Adrenal gland (tissue), 19 donors: ENCODE data around the gene FAM78B. TPM values are rescaled to one million over a fixed set of nuclear protein-coding genes. Genes with fewer than 3 reads are reported as not detected.

Experiments
- DNase-seq, 7 donors: peaks; one replicate each; pipeline ENCODE4 v3.0.0-alpha.2; 2019 to 2020
- H3K27ac ChIP-seq, 5 donors: fragments of 200-600 bp; sonication (generic) in 4 of 5; 1 replicate in 3 of 5; 2 replicates in 2 of 5; pipeline versions ENCODE4 v1.5.1 to v1.8.0; 2016 to 2020; ENCODE audit warnings: mild to moderate bottlenecking in 1 of 5
- H3K27me3 ChIP-seq: fragments of 200-600 bp; 2 replicates; pipeline ENCODE4 v1.8.0; 2021
- H3K36me3 ChIP-seq, 2 donors: fragments of 200-600 bp; replicated peaks in 1 of 2; 1 replicate in 1 of 2; 2 replicates in 1 of 2; pipeline versions ENCODE4 v1.5.1 to v1.8.0; 2018 to 2022
- H3K4me1 ChIP-seq, 2 donors: fragments of 200-600 bp; replicated peaks in 1 of 2; 1 replicate in 1 of 2; 2 replicates in 1 of 2; pipeline versions ENCODE4 v1.5.1 to v1.8.0; 2018 to 2021
- H3K4me3 ChIP-seq, 4 donors: fragments of 200-600 bp; sonication (generic) in 3 of 4; one replicate each; pipeline ENCODE4 v1.5.1; 2016 to 2018
- H3K9me3 ChIP-seq, 3 donors: fragments of 200-600 bp; sonication (generic) in 1 of 3; replicated peaks in 1 of 3; 1 replicate in 2 of 3; 2 replicates in 1 of 3; pipeline versions ENCODE4 v1.5.1 to v1.8.0; 2016 to 2021
- CTCF ChIP-seq, 6 experiments: fragments of 450-650 bp in 4 of 6; fragments of 200-600 bp in 2 of 6; sonication (generic) in 1 of 6; IDR thresholded peaks; 1 replicate in 5 of 6; 2 replicates in 1 of 6; pipeline versions ENCODE4 v1.5.1 to v1.8.0; 2016 to 2021; ENCODE audit warnings: antibody characterized with exemption in 6 of 6, mild to moderate bottlenecking in 2 of 6, moderate library complexity in 1 of 6
- POLR2A ChIP-seq, 2 donors: fragments of 450-650 bp; IDR thresholded peaks; one replicate each; pipeline ENCODE4 v1.6.1; 2017; ENCODE audit warnings: antibody characterized with exemption in 2 of 2, mild to moderate bottlenecking in 2 of 2, moderate library complexity in 1 of 2
- WGBS, 4 donors: extraction: QIAGEN DNeasy Blood & Tissue Kit in 2 of 4; methylation state at CpG; one replicate each; pipeline versions ENCODE4 v1.1.5 to v1.1.7; 2013 to 2017; 5-methylcytosine and 5-hydroxymethylcytosine counted together
- intact Hi-C, 2 donors: fragments of 100-400 bp; cut with DNase I; formaldehyde crosslinking; loops; one replicate each; pipeline versions ENCODE4 v1.14.1 to v1.15.0; 2022 to 2023
- long read RNA-seq, 10 donors: library from polyadenylated mRNA in 3 of 10; unstranded in 2 of 10; stranded (forward) in 1 of 10; transcript quantifications; one replicate each; pipeline ENCODE4 v2.0.0 and lab custom pipeline, GENCODE V29; 2021 to 2026
- polyA plus RNA-seq, 3 donors: library from polyadenylated mRNA; stranded (reverse); fragments of 200-250 nt in 2 of 3; fragments of 350-450 nt in 1 of 3; fragmentation: Illumina TruSeq in 1 of 3; extraction: RNeasy Lipid Tissue Mini Kit (QIAGEN cat#74804) in 1 of 3; gene quantifications; one replicate each; pipeline ENCODE4 v1.2.3, GENCODE V29; 2013 to 2014
- total RNA-seq, 9 donors: library from RNA; depleted of rRNA in 4 of 9; stranded (reverse); fragments of >200 nt in 4 of 9; fragments of 120-200 nt in 1 of 9; fragmentation: NEBNext Ultra II Directional in 1 of 9; extraction: Animal tissue kit (Norgen Biotek cat#: 25700) in 1 of 9; gene quantifications; one replicate each; pipeline versions ENCODE4 v1.1.0 to v1.2.4, GENCODE V29; 2013 to 2023
- donor health status: healthy with polysubstance abuse.
- donor health status: Bipolar disorder and iron deficiency.
- donor health status: DM: yes; HTN: yes; CAD: no.
- donor health status: DM: no; HTN: no; CAD: no.
- donor health status: DM: no; HTN: no; CAD: no.
- donor health status: DM: yes; HTN: yes; CAD: no.

The FAM78B gene, protein sequence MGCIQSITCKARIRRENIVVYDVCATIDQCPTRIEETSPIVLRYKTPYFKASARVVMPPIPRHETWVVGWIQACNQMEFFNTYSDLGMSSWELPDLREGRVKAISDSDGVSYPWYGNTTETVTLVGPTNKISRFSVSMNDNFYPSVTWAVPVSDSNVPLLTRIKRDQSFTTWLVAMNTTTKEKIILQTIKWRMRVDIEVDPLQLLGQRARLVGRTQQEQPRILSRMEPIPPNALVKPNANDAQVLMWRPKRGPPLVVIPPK
- total RNA-seq = 1 to 10 TPM in 5 of 9 donors, under 1 TPM in 4; 0.28 to 3.5 (median 1.1) TPM
- polyA plus RNA-seq = under 1 TPM; 0.51 to 0.99 (median 0.72) TPM
- long read RNA-seq, donor 1 = 0 reads
- long read RNA-seq, donor 2 = 0 reads
- long read RNA-seq, donor 3 = 0 reads
- long read RNA-seq, donor 4, partial matches to known transcripts = 0 of 1 reads
- long read RNA-seq, donor 4, other reads (novel, unspliced or antisense) = 1 of 1 reads
- long read RNA-seq, donor 5, partial matches to known transcripts = 0 of 2 reads
- long read RNA-seq, donor 5, other reads (novel, unspliced or antisense) = 0 of 2 reads
- long read RNA-seq, donor 6, partial matches to known transcripts = 0 of 1 reads
- long read RNA-seq, donor 6, other reads (novel, unspliced or antisense) = 1 of 1 reads
- long read RNA-seq, donor 7 = 0 reads
- long read RNA-seq, donor 8 = 0 reads
- long read RNA-seq, donor 9 = 0 reads
- long read RNA-seq, donor 10 = 0 reads

DNA sequence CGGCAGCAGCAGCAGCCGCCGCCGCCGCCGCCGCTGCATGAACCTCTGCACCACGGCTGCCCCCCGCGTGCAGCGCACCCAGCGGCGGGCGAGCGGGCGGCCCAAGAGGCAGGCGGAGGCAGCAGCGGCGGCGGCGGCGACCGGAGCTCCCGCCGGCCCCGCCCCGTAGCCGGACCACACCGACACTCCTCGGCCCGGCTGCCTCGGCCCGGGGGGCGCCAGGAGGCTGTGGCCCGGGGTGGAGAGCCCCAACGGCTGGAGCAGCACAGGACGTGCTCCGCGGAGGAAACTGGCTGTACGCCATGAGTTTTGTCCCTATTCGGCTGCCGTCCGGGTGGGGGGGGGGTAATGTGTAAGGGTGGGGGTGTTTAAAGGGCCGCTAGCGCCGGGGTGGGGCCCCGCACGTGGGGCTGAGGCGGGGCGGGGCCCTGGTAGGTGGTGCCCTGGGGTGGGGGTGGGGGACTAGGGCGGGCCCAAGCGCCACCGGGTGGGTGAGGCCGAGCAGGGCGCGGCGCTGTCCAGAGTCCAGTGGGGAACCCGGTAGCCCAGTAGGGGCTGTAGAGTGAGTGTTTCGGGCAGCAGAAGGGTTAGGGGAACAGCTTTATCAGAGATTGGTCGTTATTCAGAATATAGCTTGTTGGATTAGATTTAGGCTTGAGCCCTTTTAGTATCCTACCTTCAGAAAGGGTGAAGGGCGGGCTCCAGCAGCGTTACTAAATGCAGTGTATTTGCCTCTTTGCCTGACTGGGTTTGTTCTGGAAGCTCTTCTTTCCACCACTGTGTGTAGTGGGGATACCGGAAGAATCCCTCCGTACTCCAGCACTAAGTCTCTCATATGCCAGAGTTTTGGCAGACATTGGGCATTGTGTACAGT lies at the start of gene FAM78B:
TSS of gene FAM78B (minus strand) at position 304 of the 874 bp plus-strand sequence. CDS start 753 bp downstream, outside the sequence.
- DNase-seq = peak; percentile 67 to 83 (median 73)
- TF ChIP-seq CTCF (IDR thresholded peaks at IDR 0.05) (peak in 1 of 6 experiments; percentile 26), POLR2A (IDR thresholded peaks at IDR 0.05) (no peak)
- Histone ChIP-seq H3K27me3 (no peaks in the 10 kb centered on the region), H3K4me3 (peak within 1 kb of the TSS in 3 of 4 donors; percentile 35 to 77 (median 76)), H3K27ac (peak within 1 kb of the TSS in 1 of 5 donors; percentile 20), H3K9me3 (no peaks in the 10 kb centered on the region), H3K36me3 (no peaks in the 10 kb centered on the region), H3K4me1 (peaks cover 13 to 20% of the 10 kb centered on the region in 2 donors)
- WGBS, 4 donors = 2 to 7% (median 4%) methylated on average over 6 to 64 of the region's 64 CpGs
- intact Hi-C loops = loop anchor here in 1 of 2 donors (10.0 kb wide), 1 partner anchor 232 kb away; no protein-coding TSS in a partner anchor

- Histone ChIP-seq H3K4me1 (no peaks in the 10 kb centered on the region), H3K9me3 (no peaks in the 10 kb centered on the region), H3K27ac (no peak overlapping the region), H3K4me3 (no peak overlapping the region), H3K27me3 (no peaks in the 10 kb centered on the region), H3K36me3 (no peaks in the 10 kb centered on the region)
- WGBS, 4 donors = 45 to 70% (median 64%) methylated on average over 2 of the region's 2 CpGs
- TF ChIP-seq CTCF (IDR thresholded peaks at IDR 0.05) = no peak
- TF ChIP-seq POLR2A (IDR thresholded peaks at IDR 0.05) = no peak
- DNase-seq = no peak
- intact Hi-C loops = no loop called here
Measured at GRCh38 chr1:166202546-166202945, 35.7 kb upstream of the FAM78B start.

DNA sequence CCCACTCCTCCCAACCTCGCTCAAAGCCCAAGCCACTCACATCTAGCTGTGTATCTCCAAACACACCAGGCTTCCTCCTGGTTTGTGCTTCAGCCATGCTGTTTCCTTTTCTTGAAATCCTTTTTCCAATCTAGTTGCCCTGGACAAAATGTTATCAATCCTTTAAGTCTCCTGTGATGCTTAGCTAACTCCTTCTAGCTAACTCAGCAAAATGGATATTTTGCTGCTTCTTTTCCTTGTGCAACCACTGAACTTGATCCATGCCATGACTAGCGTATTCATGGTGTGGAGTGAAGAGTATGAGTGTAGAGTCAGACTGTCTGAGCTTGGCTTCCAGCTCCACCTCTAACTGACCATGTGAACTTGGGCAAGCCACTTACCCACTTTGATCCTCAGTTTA lies 33.9 kb upstream of the FAM78B start:
- WGBS, 4 donors = 61 to 81% (median 77%) methylated on average over 2 of the region's 2 CpGs
- intact Hi-C loops = no loop called here
- no peak overlapping the region for H3K4me3 ChIP-seq
- H3K4me1 ChIP-seq = no peaks in the 10 kb centered on the region
- no peaks in the 10 kb centered on the region for H3K27me3 ChIP-seq
- no peaks in the 10 kb centered on the region for H3K9me3 ChIP-seq
- no peaks in the 10 kb centered on the region for H3K36me3 ChIP-seq
- H3K27ac ChIP-seq = no peak overlapping the region
- TF ChIP-seq POLR2A (IDR thresholded peaks at IDR 0.05) (no peak), CTCF (IDR thresholded peaks at IDR 0.05) (no peak)
- DNase-seq = no peak
